ENCODE results near the gene THPO. TPM values are rescaled to one million over a fixed set of nuclear protein-coding genes. Genes with fewer than 3 reads are reported as not detected.

THPO gene
- total and polyA plus RNA-seq, 9 of the 15 experiments (the other 6 are each of a cell fraction or from before 2014, with no cell fraction given): 0.11 to 1.1 (median 0.35) TPM; not detected in 1

DNA sequence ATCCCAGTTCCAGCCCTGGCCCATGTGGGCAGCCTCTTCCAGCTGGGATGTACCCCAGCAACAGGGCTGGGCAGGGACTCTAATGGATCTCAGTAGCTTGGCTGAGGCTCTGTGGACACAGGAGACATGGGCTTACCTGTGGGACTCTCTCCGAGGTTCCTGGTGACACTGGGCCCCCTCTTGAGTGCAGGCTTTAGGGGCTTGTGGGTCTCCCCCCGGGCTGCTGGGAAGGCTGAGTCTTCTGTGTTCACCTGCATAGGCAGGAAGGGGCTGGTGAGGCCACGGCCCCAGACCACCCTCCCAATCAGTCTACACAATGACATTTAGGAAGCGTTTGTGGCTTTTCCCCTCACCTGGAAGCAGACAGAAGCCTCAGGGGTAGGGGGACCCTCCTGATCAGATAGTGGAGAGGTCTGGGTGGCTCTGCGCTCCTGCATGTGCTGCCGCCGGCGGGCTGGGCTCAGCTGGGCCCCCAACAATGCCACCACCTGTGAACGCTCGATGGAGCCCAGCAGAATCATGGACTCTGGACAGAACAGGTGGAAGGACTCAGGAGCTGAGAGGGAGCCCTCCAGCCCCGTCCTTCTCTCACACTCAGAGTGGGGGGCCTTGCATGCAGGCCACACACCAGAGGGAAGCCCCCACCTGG is 25.0 kb downstream of the THPO start (continued):
- TF ChIP-seq CHAMP1 (IDR thresholded peaks at IDR 0.05) (no peak), PRPF4 (IDR thresholded peaks at IDR 0.05; ENCODE audit: insufficient read depth, low read depth, low read length, poor library complexity, severe bottlenecking) (no peak), FOXP1 (CRISPR knock-in tag; IDR thresholded peaks at IDR 0.05) (no peak), ARID3B (CRISPR knock-in tag; IDR thresholded peaks at IDR 0.05; ENCODE audit: borderline replicate concordance) (no peak), ATF7 (IDR thresholded peaks at IDR 0.05) (no peak)
- TF ChIP-seq, protein P1, sequence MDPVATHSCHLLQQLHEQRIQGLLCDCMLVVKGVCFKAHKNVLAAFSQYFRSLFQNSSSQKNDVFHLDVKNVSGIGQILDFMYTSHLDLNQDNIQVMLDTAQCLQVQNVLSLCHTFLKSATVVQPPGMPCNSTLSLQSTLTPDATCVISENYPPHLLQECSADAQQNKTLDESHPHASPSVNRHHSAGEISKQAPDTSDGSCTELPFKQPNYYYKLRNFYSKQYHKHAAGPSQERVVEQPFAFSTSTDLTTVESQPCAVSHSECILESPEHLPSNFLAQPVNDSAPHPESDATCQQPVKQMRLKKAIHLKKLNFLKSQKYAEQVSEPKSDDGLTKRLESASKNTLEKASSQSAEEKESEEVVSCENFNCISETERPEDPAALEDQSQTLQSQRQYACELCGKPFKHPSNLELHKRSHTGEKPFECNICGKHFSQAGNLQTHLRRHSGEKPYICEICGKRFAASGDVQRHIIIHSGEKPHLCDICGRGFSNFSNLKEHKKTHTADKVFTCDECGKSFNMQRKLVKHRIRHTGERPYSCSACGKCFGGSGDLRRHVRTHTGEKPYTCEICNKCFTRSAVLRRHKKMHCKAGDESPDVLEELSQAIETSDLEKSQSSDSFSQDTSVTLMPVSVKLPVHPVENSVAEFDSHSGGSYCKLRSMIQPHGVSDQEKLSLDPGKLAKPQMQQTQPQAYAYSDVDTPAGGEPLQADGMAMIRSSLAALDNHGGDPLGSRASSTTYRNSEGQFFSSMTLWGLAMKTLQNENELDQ (CRISPR knock-in tag; IDR thresholded peaks at IDR 0.05; ENCODE audit: borderline replicate concordance): no peak

Measured in K562 (cell line).